ENCODE data around the gene RBM15B. TPM values are rescaled to one million over a fixed set of nuclear protein-coding genes. Genes with fewer than 3 reads are reported as not detected.

The RBM15B gene
- total RNA-seq, 1 donor from 2014 or later, result 68.3 TPM

GRCh38 chr3:51354172-51354571 lies 36.9 kb upstream of the RBM15B start:
- H3K27ac Mint-ChIP-seq, result no peak overlapping the region
- no peaks in the 10 kb centered on the region for H3K4me1 Mint-ChIP-seq
- TF ChIP-seq, protein P1, sequence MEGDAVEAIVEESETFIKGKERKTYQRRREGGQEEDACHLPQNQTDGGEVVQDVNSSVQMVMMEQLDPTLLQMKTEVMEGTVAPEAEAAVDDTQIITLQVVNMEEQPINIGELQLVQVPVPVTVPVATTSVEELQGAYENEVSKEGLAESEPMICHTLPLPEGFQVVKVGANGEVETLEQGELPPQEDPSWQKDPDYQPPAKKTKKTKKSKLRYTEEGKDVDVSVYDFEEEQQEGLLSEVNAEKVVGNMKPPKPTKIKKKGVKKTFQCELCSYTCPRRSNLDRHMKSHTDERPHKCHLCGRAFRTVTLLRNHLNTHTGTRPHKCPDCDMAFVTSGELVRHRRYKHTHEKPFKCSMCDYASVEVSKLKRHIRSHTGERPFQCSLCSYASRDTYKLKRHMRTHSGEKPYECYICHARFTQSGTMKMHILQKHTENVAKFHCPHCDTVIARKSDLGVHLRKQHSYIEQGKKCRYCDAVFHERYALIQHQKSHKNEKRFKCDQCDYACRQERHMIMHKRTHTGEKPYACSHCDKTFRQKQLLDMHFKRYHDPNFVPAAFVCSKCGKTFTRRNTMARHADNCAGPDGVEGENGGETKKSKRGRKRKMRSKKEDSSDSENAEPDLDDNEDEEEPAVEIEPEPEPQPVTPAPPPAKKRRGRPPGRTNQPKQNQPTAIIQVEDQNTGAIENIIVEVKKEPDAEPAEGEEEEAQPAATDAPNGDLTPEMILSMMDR (IDR thresholded peaks at IDR 0.05; ENCODE audit: unreplicated experiment), result no peak
- no peak for DNase-seq (ENCODE audit: low spot score in 2 of 2, unreplicated experiment in 2 of 2)
- no peaks in the 10 kb centered on the region for H3K27me3 Mint-ChIP-seq (ENCODE audit: low read depth)
- H3K9me3 Mint-ChIP-seq, result no peaks in the 10 kb centered on the region
- peaks cover 3% of the 10 kb centered on the region for H3K36me3 Mint-ChIP-seq
- no peak overlapping the region for H3K4me3 Mint-ChIP-seq

- DNase-seq (ENCODE audit: low spot score in 2 of 2, unreplicated experiment in 2 of 2), result no peak
- Mint-ChIP-seq H3K36me3 (peaks cover 3% of the 10 kb centered on the region), H3K4me1 (no peaks in the 10 kb centered on the region), H3K27ac (no peak overlapping the region), H3K9me3 (no peaks in the 10 kb centered on the region), H3K4me3 (no peak overlapping the region), H3K27me3 (ENCODE audit: low read depth) (no peaks in the 10 kb centered on the region)
- TF ChIP-seq, protein P1 (IDR thresholded peaks at IDR 0.05; ENCODE audit: unreplicated experiment), result no peak
Observed at GRCh38 chr3:51354731-51355615, 36.1 kb upstream of the RBM15B start.

DNA sequence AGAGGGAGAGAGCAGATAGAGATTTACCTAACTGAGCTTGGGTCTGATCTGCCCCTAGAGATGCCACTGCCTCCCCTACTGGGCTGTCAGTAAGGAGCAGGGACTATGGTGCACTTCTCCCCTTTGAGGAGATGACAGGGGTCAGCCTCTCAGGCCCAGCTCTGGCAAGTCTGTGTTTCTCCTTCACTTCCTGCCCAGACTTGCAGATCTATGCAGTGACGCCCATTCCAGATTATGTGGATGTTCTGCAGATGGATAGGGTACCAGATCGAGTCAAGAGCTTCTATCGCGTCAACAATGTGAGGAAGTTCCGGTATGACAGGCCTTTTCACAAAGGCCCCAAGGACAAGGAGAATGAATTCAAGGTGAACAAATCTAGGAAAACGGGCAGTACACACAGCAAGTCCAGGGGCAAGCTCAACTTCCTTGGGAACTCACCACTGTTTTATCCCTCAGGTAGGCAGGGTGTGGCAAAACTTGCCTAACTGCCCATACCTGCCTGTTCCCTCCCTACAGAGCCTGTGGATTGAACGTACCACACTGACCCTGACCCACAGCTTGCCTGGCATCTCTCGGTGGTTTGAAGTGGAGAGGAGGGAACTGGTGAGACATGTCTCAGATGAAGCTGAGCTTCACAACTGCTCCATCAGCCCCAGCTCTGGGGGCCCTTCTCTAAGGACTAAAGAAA lies 35.0 kb upstream of the RBM15B start:
- no peaks in the 10 kb centered on the region for H3K9me3 Mint-ChIP-seq
- H3K36me3 Mint-ChIP-seq, result peaks cover 3% of the 10 kb centered on the region
- no peaks in the 10 kb centered on the region for H3K27me3 Mint-ChIP-seq (ENCODE audit: low read depth)
- no peak overlapping the region for H3K27ac Mint-ChIP-seq
- TF ChIP-seq, protein P1 (IDR thresholded peaks at IDR 0.05; ENCODE audit: unreplicated experiment), result no peak
- H3K4me1 Mint-ChIP-seq, result no peaks in the 10 kb centered on the region
- H3K4me3 Mint-ChIP-seq, result no peak overlapping the region
- no peak for DNase-seq (ENCODE audit: low spot score in 2 of 2, unreplicated experiment in 2 of 2)

GRCh38 chr3:51357856-51358255 lies 33.2 kb upstream of the RBM15B start:
- DNase-seq (ENCODE audit: low spot score in 2 of 2, unreplicated experiment in 2 of 2), result no peak
- no peaks in the 10 kb centered on the region for H3K27me3 Mint-ChIP-seq (ENCODE audit: low read depth)
- H3K4me1 Mint-ChIP-seq, result no peaks in the 10 kb centered on the region
- H3K27ac Mint-ChIP-seq, result no peak overlapping the region
- TF ChIP-seq, protein P1 (IDR thresholded peaks at IDR 0.05; ENCODE audit: unreplicated experiment), result no peak
- no peak overlapping the region for H3K4me3 Mint-ChIP-seq
- no peaks in the 10 kb centered on the region for H3K9me3 Mint-ChIP-seq
- peaks cover 5% of the 10 kb centered on the region for H3K36me3 Mint-ChIP-seq

GRCh38 chr3:51358981-51359380 lies 32.1 kb upstream of the RBM15B start:
- peaks cover 9% of the 10 kb centered on the region for H3K36me3 Mint-ChIP-seq
- no peak overlapping the region for H3K27ac Mint-ChIP-seq
- H3K4me1 Mint-ChIP-seq, result no peaks in the 10 kb centered on the region
- H3K9me3 Mint-ChIP-seq, result no peaks in the 10 kb centered on the region
- H3K27me3 Mint-ChIP-seq (ENCODE audit: low read depth), result no peaks in the 10 kb centered on the region
- DNase-seq (ENCODE audit: low spot score in 2 of 2, unreplicated experiment in 2 of 2), result no peak
- no peak overlapping the region for H3K4me3 Mint-ChIP-seq
- TF ChIP-seq, protein P1 (IDR thresholded peaks at IDR 0.05; ENCODE audit: unreplicated experiment), result no peak

Measured in mesothelial cell of epicardium (in vitro differentiated cells).